Measurements from ENCODE around the gene CASD1.

- TF ChIP-seq POLR2A (IDR thresholded peaks at IDR 0.05; ENCODE audit: low read depth, low read length) (no peak), POLR2AphosphoS5 (IDR thresholded peaks at IDR 0.05; ENCODE audit: low read depth, low read length) (no peak), TAF1 (IDR thresholded peaks at IDR 0.05; ENCODE audit: borderline replicate concordance, low read depth, low read length) (no peak)
Observed at GRCh38 chr7:94578614-94579013, 69.0 kb downstream of the CASD1 start.

Measured in GM12892 (cell line).